ENCODE measurements around the gene PLCD4.

PLCD4 gene

DNA sequence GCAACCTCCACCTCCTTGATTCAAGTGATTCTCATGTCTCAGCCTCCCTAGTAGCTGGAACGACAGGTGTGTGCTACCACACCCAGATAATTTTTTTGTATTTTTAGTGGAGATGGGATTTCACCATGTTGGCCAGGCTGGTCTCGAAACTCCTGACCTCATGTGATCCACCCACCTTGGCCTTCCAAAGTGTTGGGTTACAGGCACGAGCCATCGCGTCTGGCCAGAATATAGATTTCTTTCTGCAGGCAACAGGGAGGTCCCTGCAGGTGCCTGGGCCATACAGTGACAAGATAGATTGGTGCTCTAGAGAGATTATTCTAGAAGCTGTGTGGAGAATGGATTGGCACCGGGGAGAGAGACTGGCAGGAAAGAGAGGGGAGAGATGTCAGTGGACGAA lies 13.3 kb downstream of the PLCD4 start:
- DNase-seq (ENCODE audit: low read depth), result no peak

DNA sequence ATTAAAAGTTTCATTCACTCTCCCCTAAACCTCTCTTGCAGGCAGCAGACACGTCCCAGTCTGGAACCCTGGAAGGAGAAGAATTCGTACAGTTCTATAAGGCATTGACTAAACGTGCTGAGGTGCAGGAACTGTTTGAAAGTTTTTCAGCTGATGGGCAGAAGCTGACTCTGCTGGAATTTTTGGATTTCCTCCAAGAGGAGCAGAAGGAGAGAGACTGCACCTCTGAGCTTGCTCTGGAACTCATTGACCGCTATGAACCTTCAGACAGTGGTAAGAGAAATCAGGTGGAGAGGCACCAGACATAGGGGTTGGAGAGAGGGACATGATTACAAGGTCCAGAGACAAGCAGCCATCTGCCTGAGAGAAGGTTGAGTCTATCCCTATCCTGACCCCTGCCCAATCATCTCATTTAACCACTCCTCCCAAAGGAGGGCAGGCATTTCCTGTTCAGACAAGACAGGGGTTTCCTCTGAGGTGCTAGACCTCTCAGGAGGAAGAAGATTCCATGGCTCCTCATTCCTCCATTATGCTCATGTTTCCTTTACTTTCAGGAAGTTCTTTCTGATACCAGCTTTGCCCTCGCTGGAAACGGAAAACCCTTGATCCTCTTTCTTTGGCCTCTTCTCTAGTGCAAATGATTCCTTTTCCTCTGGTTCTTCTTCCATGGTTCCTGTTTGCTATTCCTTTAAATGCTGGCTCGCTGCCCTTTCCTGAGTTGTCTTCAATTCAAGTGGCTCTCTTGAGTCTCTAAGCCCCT lies 15.1 kb downstream of the PLCD4 start:
- DNase-seq (ENCODE audit: low read depth), result peak; percentile 5

DNA sequence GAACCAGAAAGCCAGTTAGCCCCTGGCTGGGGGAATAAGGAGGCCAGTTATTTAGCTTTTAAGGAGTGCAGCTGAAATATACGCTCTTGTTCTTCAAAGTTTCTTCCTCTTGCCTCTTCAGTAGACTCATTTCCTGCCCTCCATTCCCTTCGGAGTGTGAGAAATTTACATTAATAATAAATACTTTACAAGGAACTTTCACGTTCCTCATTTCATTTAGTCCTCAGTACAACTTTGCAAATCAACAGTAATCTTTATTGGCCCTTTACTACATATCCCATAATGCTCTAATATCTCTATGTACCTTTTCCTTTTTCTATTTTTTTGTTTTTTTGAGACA lies 15.6 kb downstream of the PLCD4 start:
- no peak for DNase-seq (ENCODE audit: low read depth)

DNA sequence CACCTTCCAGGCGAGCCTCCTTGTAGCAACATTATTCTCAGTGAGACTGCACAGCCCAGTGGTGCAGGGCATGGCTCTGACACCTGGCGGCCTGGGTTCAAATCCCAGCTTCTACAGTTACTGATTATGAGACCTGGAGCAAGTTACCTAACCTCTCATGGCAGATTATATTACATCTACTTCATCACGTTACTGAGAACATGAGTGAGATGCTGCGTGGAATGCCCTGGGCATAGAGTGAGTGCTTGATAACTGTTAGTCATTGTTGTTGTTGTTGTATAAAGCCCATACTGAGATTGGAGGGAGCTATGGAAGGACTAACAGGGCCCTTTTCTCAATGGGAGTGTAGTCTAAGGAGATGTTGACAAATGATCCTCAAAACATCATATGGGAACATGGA lies 18.7 kb downstream of the PLCD4 start:
- no peak for DNase-seq (ENCODE audit: low read depth)

DNA sequence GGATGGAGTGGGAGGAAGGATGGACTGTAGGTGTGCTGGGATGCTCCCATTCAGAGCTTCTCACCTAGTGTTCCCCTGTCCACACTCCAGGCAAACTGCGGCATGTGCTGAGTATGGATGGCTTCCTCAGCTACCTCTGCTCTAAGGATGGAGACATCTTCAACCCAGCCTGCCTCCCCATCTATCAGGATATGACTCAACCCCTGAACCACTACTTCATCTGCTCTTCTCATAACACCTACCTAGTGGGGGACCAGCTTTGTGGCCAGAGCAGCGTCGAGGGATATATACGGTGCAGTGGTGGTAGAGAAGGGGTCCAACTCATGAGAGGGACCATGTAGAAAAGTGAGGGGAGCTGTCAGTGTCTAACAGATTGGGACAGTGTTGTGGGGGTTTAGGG lies 20.2 kb downstream of the PLCD4 start:
- DNase-seq (ENCODE audit: low read depth), result no peak

DNA sequence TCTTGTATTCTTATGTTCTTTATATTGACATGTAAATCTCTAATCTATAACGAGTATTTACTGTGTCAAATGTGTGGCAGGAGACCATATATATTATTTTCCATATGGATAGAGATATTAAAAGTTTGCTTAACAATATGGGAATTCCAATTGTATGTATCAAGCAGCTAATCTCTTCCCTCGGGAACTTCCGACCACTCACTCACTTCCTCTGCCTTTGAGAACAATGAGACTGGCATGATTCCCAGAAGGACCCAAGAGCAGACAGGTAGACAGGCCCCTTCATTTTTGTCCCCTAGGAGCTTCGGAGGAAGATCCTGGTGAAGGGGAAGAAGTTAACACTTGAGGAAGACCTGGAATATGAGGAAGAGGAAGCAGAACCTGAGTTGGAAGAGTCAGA lies 24.1 kb downstream of the PLCD4 start:
- DNase-seq (ENCODE audit: low read depth), result no peak

DNA sequence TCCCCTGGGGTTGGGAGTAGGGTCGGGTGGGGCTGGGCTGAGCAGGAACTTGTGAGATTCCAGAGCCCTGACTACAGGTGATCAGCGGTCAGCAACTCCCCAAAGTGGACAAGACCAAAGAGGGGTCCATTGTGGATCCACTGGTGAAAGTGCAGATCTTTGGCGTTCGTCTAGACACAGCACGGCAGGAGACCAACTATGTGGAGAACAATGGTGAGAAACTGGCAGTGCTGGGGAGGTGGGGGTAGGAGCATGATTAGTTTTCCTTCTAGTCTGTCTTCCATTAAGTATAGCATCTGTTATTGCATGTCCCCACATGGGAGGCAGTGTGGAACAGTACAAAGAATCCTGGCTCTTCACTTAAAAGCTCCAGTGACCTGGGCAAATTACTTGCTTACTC lies 28.0 kb downstream of the PLCD4 start:
- no peak for DNase-seq (ENCODE audit: low read depth)

DNA sequence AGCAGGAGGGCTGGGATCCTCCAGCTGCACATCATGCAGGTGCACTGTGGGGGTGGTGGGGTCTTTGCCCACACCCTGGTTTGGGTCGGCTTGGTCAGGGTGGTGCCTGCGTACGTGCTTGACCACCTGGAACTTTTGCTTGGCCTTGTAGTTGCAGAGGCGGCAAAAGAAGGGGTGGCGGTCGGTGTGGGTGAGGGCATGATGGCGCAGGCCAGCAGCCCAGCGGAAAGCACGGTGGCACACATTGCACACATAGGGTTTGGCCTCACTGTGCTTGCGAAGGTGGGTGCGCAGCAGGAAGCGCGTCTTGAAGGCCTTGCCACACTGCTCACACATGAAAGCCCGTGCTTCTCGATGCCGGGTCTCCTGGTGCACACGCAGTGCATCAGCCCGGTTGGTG lies 30.7 kb downstream of the PLCD4 start:
- DNase-seq (ENCODE audit: low read depth), result no peak

DNA sequence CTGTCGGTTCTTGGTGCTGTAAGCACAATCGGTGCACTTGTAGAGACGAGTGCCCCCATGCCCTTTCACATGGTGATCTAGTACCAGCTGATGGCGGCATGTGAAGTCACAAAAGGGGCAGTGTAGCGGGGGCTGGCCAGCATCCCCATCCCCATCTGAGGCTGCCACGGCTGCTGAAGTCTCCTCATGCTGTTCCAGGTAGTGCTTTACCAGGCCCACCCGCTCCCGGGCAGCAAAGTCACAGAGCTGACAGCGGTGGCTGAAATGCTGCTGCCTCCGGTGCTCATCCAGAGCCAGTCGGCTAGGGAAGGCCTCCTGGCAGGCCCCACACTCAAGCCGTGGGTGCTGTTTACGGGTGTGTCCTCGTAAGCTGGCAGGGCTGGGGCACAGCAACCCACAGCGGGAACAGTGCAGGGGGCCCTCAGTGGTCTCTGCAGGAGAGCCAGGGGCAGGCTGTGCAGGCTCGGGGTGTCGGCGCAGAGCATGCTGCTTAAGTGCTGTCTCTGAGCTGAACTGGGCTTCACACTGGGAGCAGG lies 34.5 kb downstream of the PLCD4 start:
- DNase-seq (ENCODE audit: low read depth), result no peak

DNA sequence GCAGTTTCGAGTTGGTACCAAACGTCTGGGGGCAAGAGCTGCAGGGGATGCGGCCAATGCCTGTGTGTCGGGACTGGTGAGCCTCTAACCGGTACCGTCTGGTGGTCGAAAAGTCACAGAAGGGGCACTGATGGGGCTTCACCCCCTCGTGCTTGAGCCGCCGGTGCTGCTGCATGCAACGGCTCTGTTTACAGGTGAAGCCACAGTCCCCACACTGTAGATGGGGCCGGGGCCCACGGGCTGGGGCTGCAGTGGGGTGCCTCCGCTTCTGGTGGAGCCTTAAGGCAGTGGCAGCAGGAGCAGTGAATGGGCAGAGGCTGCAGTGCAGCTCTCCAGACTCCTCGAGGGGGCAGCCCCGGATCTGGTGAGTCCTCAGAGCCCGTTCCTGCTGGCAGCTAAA lies 35.1 kb downstream of the PLCD4 start:
- DNase-seq (ENCODE audit: low read depth), result no peak

DNA sequence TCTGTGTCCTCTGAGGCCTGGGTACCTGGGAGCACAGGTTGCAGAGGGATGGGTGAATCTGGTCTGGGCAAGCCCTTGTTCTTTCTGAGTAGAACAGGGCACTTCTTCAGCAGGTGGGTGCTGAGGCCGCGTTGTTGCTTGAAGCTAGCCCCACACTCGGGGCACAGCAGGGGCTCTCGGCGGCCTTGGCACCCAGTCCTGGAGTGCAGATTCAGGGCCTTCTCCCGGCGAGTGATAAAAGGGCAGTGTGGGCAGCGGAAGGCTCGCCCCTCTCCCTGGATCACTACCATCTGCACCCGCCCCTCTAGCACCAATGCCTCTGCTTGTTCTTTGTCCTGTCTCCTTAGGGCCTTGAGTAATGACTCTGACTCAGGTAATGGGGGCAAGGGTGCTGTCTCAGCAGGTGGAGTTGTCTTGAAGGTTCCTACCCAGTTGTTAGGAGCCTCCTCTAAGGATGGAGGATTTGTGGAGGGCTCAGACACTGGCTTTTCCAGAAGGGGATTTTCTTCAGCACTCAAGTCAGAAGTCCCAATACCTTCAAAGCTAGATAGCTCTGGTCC lies 36.1 kb downstream of the PLCD4 start:
- no peak for DNase-seq (ENCODE audit: low read depth)

DNA sequence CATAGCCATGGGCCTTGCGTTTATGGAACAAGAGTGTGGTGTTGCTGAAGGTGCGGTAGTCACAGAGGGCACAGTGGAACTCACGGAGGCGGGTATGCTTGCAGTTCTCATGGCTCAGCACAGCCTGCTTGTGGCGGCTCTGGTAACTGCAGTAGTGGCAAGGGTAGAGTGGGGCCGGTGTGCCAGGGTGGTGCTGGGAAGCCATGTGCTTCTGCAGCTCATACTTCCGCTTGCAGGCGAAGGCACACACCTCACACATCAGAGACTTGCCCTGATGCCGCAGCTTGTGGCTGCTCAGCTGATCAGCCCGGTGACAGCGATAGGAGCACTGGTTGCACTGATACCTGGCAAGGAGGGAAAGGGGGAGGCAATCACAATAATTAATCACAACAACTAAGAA lies 37.0 kb downstream of the PLCD4 start:
- no peak for DNase-seq (ENCODE audit: low read depth)

DNA sequence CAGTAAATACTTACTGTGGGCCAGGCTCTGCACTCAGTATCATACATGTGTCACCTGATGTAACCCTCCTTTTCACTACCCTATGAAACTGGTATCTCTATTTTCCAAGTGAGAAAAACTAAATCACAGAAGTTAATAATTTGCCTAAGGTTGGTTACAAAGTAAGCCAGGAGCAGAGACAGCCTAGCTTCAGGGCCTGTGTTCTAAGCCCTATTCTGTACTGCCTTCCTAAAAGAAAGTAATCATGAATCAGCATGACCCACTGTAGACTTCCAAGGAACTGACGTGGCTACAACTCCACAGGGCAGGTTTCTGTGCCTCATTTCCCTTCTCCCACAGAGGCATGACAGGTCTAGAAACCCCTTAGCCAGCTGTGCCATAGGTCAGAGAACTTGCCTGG lies 37.4 kb downstream of the PLCD4 start:
- DNase-seq (ENCODE audit: low read depth), result peak; percentile 8

DNA sequence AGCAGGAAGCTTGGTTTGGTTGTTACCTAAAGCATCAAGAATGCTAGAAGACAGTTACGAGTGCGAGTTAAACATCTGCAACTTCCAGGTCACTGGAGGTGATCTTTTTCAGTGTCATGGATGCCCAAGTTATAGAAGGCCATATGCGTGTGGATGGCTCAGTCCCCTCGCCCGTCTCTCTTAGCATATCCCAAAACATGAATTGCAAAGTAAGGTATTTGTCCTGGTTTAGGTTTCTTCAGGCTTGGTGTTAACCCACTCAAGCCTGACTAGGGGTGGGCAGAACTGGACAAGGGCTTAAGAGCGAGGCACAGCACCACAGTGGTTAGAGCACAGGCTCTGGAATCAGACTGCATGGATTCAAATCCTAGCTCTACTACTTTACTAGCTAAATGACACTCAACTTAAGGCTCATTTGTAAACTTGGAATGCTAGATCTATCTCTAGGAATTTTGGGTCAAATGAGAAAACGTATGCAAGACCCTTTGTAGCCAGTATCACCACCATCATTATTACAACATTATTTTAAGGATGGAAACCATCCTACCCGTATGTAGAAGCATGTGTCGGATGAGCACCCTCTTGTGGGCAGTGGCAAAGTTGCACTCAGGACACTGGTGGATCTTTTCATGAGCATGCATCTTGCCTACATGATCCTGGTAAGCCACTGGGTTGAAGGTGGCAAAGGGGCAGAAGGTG lies 40.5 kb downstream of the PLCD4 start:
- no peak for DNase-seq (ENCODE audit: low read depth)

DNA sequence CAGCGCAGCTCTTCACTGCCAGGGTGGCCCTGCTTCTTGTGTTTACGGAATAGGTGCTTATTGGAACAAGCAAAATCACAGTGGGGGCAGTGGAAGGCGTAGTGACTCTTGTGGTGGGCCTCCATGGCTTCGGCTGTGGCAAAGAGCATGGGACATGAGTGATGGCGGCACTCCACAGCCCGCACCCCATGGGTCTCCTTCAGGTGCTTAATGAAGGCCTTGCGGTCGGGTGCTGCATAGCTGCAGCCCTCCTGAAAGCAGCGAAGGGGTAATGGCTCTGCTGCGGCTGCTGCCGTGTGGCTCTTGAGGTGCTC lies 41.0 kb downstream of the PLCD4 start:
- no peak for DNase-seq (ENCODE audit: low read depth)

DNA sequence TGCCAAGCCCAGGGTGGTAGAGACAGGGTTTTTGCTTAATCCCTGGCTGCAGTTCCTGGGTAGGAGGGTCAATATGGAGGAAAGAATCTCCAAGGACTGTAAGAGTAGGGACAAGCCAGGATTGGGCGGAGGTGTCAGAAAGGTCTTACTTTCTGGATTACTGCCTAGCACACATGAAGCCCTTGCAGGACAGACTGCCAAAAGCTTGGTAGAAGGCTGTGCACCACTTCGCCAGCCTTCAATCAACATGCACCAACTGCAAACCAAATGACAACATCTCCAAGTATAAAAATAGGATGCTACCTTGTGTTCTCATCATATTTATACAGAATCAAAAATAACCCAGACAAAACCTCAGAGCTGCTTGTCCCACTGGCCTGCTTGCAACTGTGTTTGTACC lies 48.1 kb downstream of the PLCD4 start:
- no peak for DNase-seq (ENCODE audit: low read depth)

DNA sequence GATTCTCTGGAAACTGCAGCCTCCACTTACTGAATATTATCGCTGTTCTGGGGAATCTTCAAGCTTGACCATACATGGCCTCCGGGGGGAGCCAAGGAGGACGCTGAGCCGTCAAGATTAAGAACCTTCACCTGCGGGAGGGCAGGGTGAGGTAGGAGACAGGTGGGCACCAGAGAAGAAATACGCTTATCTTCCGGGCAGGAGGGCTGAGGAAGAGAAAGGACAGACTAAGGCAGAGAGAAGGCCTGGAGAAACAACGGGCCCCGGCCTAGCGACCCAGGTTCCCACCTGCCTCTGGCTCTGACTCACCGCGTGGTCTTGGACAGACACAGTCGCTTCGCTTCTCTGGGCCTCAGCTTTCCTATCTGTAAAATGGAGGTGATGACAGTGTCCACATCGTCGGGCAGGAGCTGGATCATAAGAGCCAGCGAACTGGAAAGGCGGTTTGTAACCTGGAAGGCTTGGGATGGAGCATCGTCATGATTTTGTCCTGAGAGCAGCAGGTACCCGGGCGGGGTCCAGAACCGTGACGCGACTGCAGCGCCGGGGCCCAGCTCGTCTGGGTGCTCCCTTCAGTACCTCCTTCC lies 51.1 kb downstream of the PLCD4 start:
- no peak for DNase-seq (ENCODE audit: low read depth)

DNA sequence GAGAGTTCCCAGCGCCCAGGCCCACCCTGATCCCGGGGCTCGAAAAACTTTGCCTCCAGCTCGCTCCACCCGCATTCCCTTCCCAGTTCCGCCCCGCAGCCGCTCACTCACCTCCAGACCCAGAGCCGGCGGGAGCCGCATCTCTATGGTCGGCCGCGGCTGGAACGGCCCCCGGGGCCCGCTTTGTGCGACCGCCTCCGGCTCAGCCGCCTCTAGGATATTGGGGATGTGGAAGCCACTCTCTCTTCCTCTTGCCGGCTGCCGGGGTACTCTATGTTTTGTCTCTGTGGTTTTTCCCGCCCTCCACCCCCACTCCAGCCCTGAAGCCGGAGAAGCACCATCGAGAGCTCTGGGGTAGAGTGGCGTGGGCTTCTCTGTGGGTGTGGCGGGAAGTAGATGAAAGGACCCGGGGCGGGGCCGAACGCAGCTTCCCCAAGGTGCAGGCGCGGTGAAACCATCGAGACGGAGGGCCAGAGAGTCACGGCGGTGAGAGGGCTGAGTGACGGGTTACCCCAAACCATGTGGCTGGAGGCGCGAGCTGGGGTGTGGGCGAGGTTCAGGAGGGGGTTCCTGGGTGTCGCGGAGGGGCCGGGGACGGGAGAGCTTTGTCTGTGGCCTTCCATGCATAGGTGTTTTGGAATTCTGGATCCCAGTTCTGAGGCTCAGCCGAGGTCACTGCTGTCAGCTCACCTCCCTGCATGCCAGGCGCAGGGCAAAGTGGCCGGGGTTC lies 51.7 kb downstream of the PLCD4 start, which contains the start of the genes BCS1L and ZNF142:
TSS of gene BCS1L (plus strand) at position 426 of the 730 bp plus-strand sequence. CDS start 1,305 bp downstream, outside the sequence.
TSS of gene ZNF142 (minus strand) at position 366 of the 730 bp plus-strand sequence. CDS start 3,194 bp downstream, outside the sequence.
- DNase-seq (ENCODE audit: low read depth), result no peak

DNA sequence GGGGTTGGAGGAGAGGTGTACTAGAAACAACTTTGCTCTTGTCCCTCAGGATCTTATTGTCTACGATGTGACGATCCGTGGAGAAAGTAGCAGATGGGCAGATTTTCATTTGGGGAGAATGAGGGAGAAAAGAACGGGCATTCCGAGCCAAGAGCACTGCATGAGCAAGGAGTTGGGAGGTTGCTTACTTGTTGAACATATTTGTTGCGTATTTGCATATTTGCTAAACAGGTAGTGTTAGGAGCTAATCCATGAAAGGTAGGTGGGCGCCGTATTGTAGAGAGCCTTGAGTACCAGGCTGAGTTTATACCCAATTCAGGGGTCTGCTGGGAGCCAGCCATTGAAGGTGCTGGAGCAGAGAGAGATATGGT lies 52.3 kb downstream of the PLCD4 start:
- no peak for DNase-seq (ENCODE audit: low read depth)

DNA sequence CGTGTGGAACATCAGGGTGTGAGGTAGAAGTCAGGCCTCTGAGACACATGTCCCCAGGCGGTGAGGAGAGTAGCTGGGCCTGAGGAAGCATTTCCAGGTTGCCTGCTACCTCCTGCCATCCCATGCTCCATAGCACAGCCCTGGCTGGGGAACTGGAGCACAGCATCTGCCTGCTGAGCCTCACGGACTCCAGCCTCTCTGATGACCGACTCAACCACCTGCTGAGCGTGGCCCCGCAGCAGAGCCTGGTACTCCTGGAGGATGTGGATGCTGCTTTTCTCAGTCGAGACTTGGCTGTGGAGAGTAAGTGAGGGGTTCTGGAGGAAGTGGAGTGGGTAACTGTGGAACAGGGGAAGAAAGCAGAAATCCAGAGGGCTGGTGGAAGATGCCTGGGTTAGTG lies 54.7 kb downstream of the PLCD4 start:
- DNase-seq (ENCODE audit: low read depth), result no peak

DNA sequence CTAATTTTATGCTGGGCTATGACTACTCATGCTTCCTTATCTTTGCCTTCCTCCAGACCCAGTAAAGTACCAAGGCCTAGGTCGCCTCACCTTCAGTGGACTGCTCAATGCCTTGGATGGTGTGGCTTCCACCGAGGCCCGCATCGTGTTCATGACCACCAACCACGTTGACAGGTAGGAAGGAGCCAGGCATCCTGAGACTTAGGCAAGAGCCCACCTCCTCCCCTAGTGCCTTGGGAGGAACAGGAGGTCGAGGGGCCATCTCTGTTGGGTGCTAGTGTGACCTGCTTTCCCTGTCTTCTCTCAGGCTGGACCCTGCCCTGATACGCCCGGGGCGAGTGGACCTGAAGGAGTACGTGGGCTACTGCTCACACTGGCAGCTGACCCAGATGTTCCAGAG lies 55.1 kb downstream of the PLCD4 start:
- no peak for DNase-seq (ENCODE audit: low read depth)

DNA sequence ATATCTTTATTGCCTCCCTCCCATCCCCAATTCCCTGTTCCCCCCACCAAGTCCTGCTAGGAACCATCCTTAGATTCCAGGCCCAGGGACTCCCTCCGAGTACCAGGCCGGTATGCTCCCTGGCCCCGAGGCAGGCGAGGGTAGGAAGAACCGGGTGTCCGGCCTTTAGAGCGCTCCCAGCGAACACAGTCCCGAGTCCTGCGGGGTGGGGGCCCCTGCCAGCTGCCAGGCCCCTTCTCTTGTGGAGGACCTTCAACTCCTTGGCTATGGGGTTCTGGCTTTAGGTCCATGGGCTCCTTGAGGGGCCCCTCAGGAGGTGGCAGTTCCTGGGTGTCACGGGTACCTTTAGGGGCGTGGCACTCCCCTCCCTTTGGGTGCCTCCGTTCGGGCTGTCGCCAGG lies 56.2 kb downstream of the PLCD4 start:
- no peak for DNase-seq (ENCODE audit: low read depth)
